Spleen (tissue), 11 donors: Measurements from ENCODE around the gene EFNA2. TPM values are rescaled to one million over a fixed set of nuclear protein-coding genes. Genes with fewer than 3 reads are reported as not detected.

Source experiments
- DNase-seq: peaks from one replicate; pipeline ENCODE4 v3.0.0-alpha.2; 2020
- H3K27ac ChIP-seq, 8 donors: fragments of 200-600 bp; sonication (generic) in 7 of 8; 1 replicate in 4 of 8; 2 replicates in 4 of 8; pipeline versions ENCODE4 v1.5.0 to v1.8.0; 2016 to 2021; ENCODE audit warnings: inconsistent platforms in 4 of 8, mild to moderate bottlenecking in 4 of 8, moderate library complexity in 1 of 8
- H3K27me3 ChIP-seq, 7 donors: fragments of 200-600 bp; sonication (generic) in 6 of 7; replicated peaks in 1 of 7; 1 replicate in 4 of 7; 2 replicates in 3 of 7; pipeline versions ENCODE4 v1.5.0 to v1.8.0; 2016 to 2021; ENCODE audit warnings: inconsistent platforms in 3 of 7, mild to moderate bottlenecking in 1 of 7
- H3K36me3 ChIP-seq, 6 donors: fragments of 200-600 bp; sonication (generic) in 5 of 6; 1 replicate in 4 of 6; 2 replicates in 2 of 6; pipeline versions ENCODE4 v1.5.0 to v1.8.0; 2016 to 2021; ENCODE audit warnings: inconsistent platforms in 2 of 6
- H3K4me1 ChIP-seq, 6 donors: fragments of 200-600 bp; sonication (generic) in 5 of 6; 1 replicate in 3 of 6; 2 replicates in 3 of 6; pipeline versions ENCODE4 v1.5.0 to v1.8.0; 2016 to 2021; ENCODE audit warnings: inconsistent platforms in 3 of 6
- H3K4me3 ChIP-seq, 8 donors: fragments of 200-600 bp; sonication (generic) in 7 of 8; 1 replicate in 4 of 8; 2 replicates in 4 of 8; pipeline versions ENCODE4 v1.5.0 to v1.8.0; 2016 to 2021; ENCODE audit warnings: inconsistent platforms in 4 of 8, mild to moderate bottlenecking in 4 of 8, moderate library complexity in 2 of 8
- H3K9me3 ChIP-seq, 8 donors: fragments of 200-600 bp; sonication (generic) in 7 of 8; 1 replicate in 4 of 8; 2 replicates in 4 of 8; pipeline versions ENCODE4 v1.5.0 to v1.8.0; 2016 to 2021; ENCODE audit warnings: inconsistent platforms in 4 of 8
- CTCF ChIP-seq, 11 experiments: fragments of 200-600 bp in 7 of 11; fragments of 450-650 bp in 4 of 11; sonication (generic) in 4 of 11; IDR thresholded peaks in 8 of 11; conservative IDR thresholded peaks in 3 of 11; 1 replicate in 7 of 11; 2 replicates in 4 of 11; pipeline versions ENCODE4 v1.4.0 to v1.8.0; 2016 to 2021; ENCODE audit warnings: antibody characterized with exemption in 11 of 11, inconsistent platforms in 4 of 11, mild to moderate bottlenecking in 1 of 11
- POLR2A ChIP-seq, 3 donors: fragments of 450-650 bp; IDR thresholded peaks; one replicate each; pipeline ENCODE4 v1.5.1; 2017; ENCODE audit warnings: antibody characterized with exemption in 3 of 3, mild to moderate bottlenecking in 1 of 3
- POLR2AphosphoS5 ChIP-seq, 3 donors: sonication (generic); formaldehyde crosslinking; IDR thresholded peaks; one replicate each; pipeline ENCODE4 v1.5.1; 2017; ENCODE audit warnings: antibody characterized with exemption in 3 of 3
- WGBS, 5 donors: extraction: QIAGEN DNeasy Blood & Tissue Kit in 3 of 5; methylation state at CpG; one replicate each; pipeline versions ENCODE4 v1.1.5 to v1.1.7; 2013 to 2018; 5-methylcytosine and 5-hydroxymethylcytosine counted together
- intact Hi-C: fragments of 100-400 bp; cut with DNase I; formaldehyde crosslinking; loops from one replicate; pipeline ENCODE4 v1.15.0; 2023; ENCODE audit warnings: low total_unique reads
- polyA plus RNA-seq, 3 donors: library from polyadenylated mRNA; stranded (reverse); fragments of 200-250 nt; gene quantifications; one replicate each; pipeline ENCODE4 v1.2.1, GENCODE V29; 2013
- total RNA-seq, 7 donors: library from RNA; depleted of rRNA in 3 of 7; stranded (reverse); fragments of >200 nt in 3 of 7; fragmentation: NEBNext Ultra II Directional in 4 of 7; extraction: Animal tissue kit (Norgen Biotek cat#: 25700) in 4 of 7; gene quantifications; one replicate each; pipeline versions ENCODE4 v1.1.0 to v1.2.1, GENCODE V29; 2016 to 2021
- donor health status: healthy with polysubstance abuse.
- donor health status: DM: no; HTN: no; CAD: no; lungs with moderate emphysema.
- donor health status: DM: no; HTN: no; CAD: no.
- donor health status: Bipolar disorder and iron deficiency.
- donor health status: healthy.
- donor health status: DM: no; HTN: no; CAD: no.
- donor health status: DM: yes; HTN: yes; CAD: no.

Gene EFNA2
- total and polyA plus RNA-seq, 10 donors, result not detected

GRCh38 chr19:1312767-1313694 lies 27.4 kb downstream of the EFNA2 start:
- DNase-seq, result no peak
- H3K4me1 ChIP-seq, result peaks cover 0 to 17% (median 9%) of the 10 kb centered on the region in 6 donors
- peaks cover 0 to 87% (median 43%) of the 10 kb centered on the region in 7 donors for H3K27me3 ChIP-seq
- H3K27ac ChIP-seq, result no peak overlapping the region
- TF ChIP-seq POLR2A (IDR thresholded peaks at IDR 0.05) (no peak), POLR2AphosphoS5 (IDR thresholded peaks at IDR 0.05) (no peak)
- no peaks in the 10 kb centered on the region for H3K9me3 ChIP-seq
- no peaks in the 10 kb centered on the region for H3K36me3 ChIP-seq
- no peak overlapping the region for H3K4me3 ChIP-seq
- intact Hi-C loops, result no loop called here
- WGBS, 5 donors, result 75 to 86% (median 80%) methylated on average over 38 to 61 of the region's 61 CpGs

GRCh38 chr19:1313695-1314613 lies 28.3 kb downstream of the EFNA2 start:
- peaks cover 0 to 96% (median 48%) of the 10 kb centered on the region in 7 donors for H3K27me3 ChIP-seq
- peaks cover 0 to 24% (median 9%) of the 10 kb centered on the region in 6 donors for H3K4me1 ChIP-seq
- no peak overlapping the region for H3K4me3 ChIP-seq
- no peaks in the 10 kb centered on the region for H3K36me3 ChIP-seq
- no peak overlapping the region for H3K27ac ChIP-seq
- no peak for DNase-seq
- TF ChIP-seq POLR2AphosphoS5 (IDR thresholded peaks at IDR 0.05), result no peak
- TF ChIP-seq POLR2A (IDR thresholded peaks at IDR 0.05), result no peak
- TF ChIP-seq CTCF (IDR thresholded peaks at IDR 0.05 in 8 of 11, conservative IDR thresholded peaks at IDR 0.05 in 3 of 11), result no peak
- WGBS, 5 donors, result 61 to 74% (median 70%) methylated on average over 22 to 32 of the region's 32 CpGs
- no peaks in the 10 kb centered on the region for H3K9me3 ChIP-seq
- intact Hi-C loops, result no loop called here

- intact Hi-C loops, result no loop called here
- TF ChIP-seq POLR2AphosphoS5 (IDR thresholded peaks at IDR 0.05), result peak in 2 of 3 donors; percentile 37 to 50
- peak in 10 of 11 experiments; percentile 19 to 75 (median 57) for TF ChIP-seq CTCF (IDR thresholded peaks at IDR 0.05 in 8 of 11, conservative IDR thresholded peaks at IDR 0.05 in 3 of 11)
- TF ChIP-seq POLR2A (IDR thresholded peaks at IDR 0.05), result no peak
- Histone ChIP-seq H3K27ac (no peak overlapping the region), H3K36me3 (no peaks in the 10 kb centered on the region), H3K4me3 (peak overlapping the region in 6 of 8 donors; percentile 5 to 58 (median 24)), H3K4me1 (peaks cover 0 to 27% (median 9%) of the 10 kb centered on the region in 6 donors), H3K9me3 (no peaks in the 10 kb centered on the region), H3K27me3 (peaks cover 0 to 98% (median 52%) of the 10 kb centered on the region in 7 donors)
- DNase-seq, result peak; percentile 81
- WGBS, 5 donors, result 6 to 34% (median 9%) methylated on average over 12 to 58 of the region's 58 CpGs
These were observed 29.9 kb downstream of the EFNA2 start for GRCh38 chr19:1315470-1316166.

GRCh38 chr19:1316466-1316865 lies 30.8 kb downstream of the EFNA2 start:
- TF ChIP-seq POLR2AphosphoS5 (IDR thresholded peaks at IDR 0.05) (no peak), CTCF (IDR thresholded peaks at IDR 0.05 in 8 of 11, conservative IDR thresholded peaks at IDR 0.05 in 3 of 11) (no peak), POLR2A (IDR thresholded peaks at IDR 0.05) (no peak)
- WGBS, 5 donors, result 68 to 82% (median 74%) methylated on average over 8 to 13 of the region's 13 CpGs
- no peaks in the 10 kb centered on the region for H3K36me3 ChIP-seq
- H3K27ac ChIP-seq, result no peak overlapping the region
- DNase-seq, result no peak
- peaks cover 0 to 27% (median 9%) of the 10 kb centered on the region in 6 donors for H3K4me1 ChIP-seq
- H3K27me3 ChIP-seq, result peaks cover 0 to 98% (median 52%) of the 10 kb centered on the region in 7 donors
- no peaks in the 10 kb centered on the region for H3K9me3 ChIP-seq
- peak overlapping the region in 1 of 8 donors; percentile 58 for H3K4me3 ChIP-seq
- intact Hi-C loops, result no loop called here
